ENCODE measurements around the gene BICRAL.
"Not testable (repeated sequence)": the region's sequence is repeated elsewhere in the genome, so short reads cannot be mapped to it uniquely, and the experiment has no call there.

Gene BICRAL

GRCh38 chr6:42808492-42809483 is 26.9 kb downstream of the BICRAL start:
- DNase-seq (ENCODE audit: extremely low read depth, low read depth): no peak
- no peak for TF ChIP-seq CTCF (IDR thresholded peaks at IDR 0.05; ENCODE audit: low read depth, low read length)

DNA sequence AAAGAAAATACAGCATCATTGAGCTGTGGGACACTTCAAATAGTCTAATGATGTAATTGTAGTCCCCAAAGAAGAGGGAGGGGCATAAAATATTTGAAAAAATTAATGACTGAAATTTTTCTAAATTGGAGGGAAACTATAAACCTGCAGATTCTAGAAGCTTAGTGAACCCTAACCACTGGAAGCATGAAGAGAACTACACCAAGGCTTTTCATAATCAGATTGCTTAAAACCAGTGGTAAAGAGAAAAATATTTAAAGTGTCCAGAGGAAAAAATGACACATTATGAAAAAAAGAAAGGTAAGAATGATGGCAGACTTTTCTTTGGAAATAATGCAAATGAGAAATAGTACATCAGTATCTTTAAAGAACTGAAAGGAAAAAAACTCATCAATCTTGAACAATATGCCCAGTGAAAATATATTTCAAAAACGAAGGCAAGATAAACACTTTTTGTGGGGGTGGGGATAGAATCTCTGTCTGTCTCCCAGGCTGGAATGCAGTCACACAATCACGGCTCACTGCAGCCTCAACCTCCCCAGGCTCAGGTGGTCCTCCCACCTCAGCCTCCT is 31.3 kb downstream of the BICRAL start:
- TF ChIP-seq CTCF (IDR thresholded peaks at IDR 0.05; ENCODE audit: low read depth, low read length): no peak
- DNase-seq (ENCODE audit: extremely low read depth, low read depth): no peak

DNA sequence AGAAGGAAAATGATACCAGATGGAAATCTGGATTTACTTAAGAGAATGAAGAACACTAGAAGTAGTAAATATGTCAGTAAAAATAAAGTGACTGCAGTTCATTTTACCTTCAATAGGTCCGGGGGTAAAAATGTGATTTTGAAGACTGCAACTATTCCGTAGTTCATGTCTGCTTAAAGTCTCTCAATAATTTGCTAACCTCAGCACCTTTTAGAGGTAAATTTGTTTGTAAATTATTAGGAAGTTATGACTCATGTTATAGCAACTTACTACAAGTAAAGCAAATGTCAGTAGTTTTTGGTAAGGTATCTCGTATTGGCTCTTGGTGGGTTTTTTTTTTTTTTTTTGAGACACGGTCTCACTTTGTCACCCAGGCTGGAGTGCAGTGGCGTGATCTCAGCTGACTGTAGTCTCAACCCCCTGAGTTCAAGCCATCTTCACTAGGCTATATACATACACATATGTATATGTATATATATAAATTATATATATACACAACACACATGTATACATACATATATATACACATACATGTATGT is 32.1 kb downstream of the BICRAL start:
- no peak for TF ChIP-seq CTCF (IDR thresholded peaks at IDR 0.05; ENCODE audit: low read depth, low read length)
- DNase-seq (ENCODE audit: extremely low read depth, low read depth): no peak

DNA sequence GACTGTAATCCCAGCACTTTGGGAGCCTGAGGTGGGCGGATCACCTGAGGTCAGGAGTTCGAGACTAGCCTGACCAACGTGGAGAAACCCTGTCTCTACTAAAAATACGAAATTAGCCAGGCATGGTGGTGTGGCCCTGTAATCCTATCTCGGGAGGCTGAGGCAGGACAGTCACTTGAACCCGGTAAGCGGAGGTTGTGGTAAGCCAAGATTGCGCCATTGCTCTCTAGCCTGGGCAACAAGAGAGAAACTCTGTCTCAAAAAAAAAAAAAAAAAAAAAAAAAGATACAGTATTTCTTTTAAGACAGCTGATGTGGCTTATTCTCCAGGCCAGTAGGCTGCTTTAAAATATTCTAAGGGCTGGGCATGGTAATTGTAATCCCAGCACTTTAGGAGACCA is 33.9 kb downstream of the BICRAL start:
- not testable (repeated sequence) for DNase-seq (ENCODE audit: extremely low read depth, low read depth)

GRCh38 chr6:42817907-42818306 is 36.1 kb downstream of the BICRAL start:
- DNase-seq (ENCODE audit: extremely low read depth, low read depth): no peak
- TF ChIP-seq CTCF (IDR thresholded peaks at IDR 0.05; ENCODE audit: low read depth, low read length): no peak

- DNase-seq (ENCODE audit: extremely low read depth, low read depth): no peak
- TF ChIP-seq CTCF (IDR thresholded peaks at IDR 0.05; ENCODE audit: low read depth, low read length): no peak
These were observed 36.6 kb downstream of the BICRAL start for GRCh38 chr6:42818416-42818815.

GRCh38 chr6:42818878-42819277 is 37.0 kb downstream of the BICRAL start:
- no peak for TF ChIP-seq CTCF (IDR thresholded peaks at IDR 0.05; ENCODE audit: low read depth, low read length)
- no peak for DNase-seq (ENCODE audit: extremely low read depth, low read depth)
